ENCODE results near the gene RIPK4.

GRCh38 chr21:41812679-41813078, 45.8 kb upstream of the RIPK4 start:
- no peak for TF ChIP-seq POLR2A (IDR thresholded peaks at IDR 0.05; ENCODE audit: low read depth)
- no peak for TF ChIP-seq CTCF (IDR thresholded peaks at IDR 0.05)
- TF ChIP-seq EP300 (IDR thresholded peaks at IDR 0.05): no peak

Measured in esophagus muscularis mucosa (tissue), 4 donors.